Testis (tissue), 2 donors: ENCODE results near the gene COX11.

Experiments
- CTCF ChIP-seq, 3 experiments: fragments of 450-650 bp in 2 of 3; fragments of 200-600 bp in 1 of 3; sonication (generic) in 1 of 3; IDR thresholded peaks; one replicate each; pipeline ENCODE4 v1.5.1; 2016 to 2019; ENCODE audit warnings: antibody characterized with exemption in 3 of 3, mild to moderate bottlenecking in 2 of 3, moderate library complexity in 1 of 3
- POLR2A ChIP-seq: fragments of 450-650 bp; IDR thresholded peaks from one replicate; pipeline ENCODE4 v1.6.1; 2017; ENCODE audit warnings: antibody characterized with exemption, mild to moderate bottlenecking, moderate library complexity

- TF ChIP-seq CTCF (IDR thresholded peaks at IDR 0.05) (no peak), POLR2A (no peak)
Measured at GRCh38 chr17:54951286-54951685, 17.2 kb downstream of the COX11 start.
